Ecto neural progenitor cell (in vitro differentiated cells): ENCODE results near the gene INTS1.
A peak's percentile ranks its signal among the peaks of the same experiment; 100 is the strongest.

Experiments
- DNase-seq: peaks from one replicate; pipeline ENCODE4 v3.0.0-alpha.2; 2018; ENCODE audit warnings: low spot score

Gene INTS1

GRCh38 chr7:1485156-1485555 lies 19.0 kb downstream of the INTS1 start:
- no peak for DNase-seq

GRCh38 chr7:1484569-1484968 lies 19.6 kb downstream of the INTS1 start:
- no peak for DNase-seq

- no peak for DNase-seq
Observed at GRCh38 chr7:1483536-1484505, 20.4 kb downstream of the INTS1 start.

GRCh38 chr7:1483079-1483478 lies 21.1 kb downstream of the INTS1 start:
- no peak for DNase-seq

GRCh38 chr7:1481300-1481699 lies 22.9 kb downstream of the INTS1 start:
- DNase-seq, result no peak

GRCh38 chr7:1480670-1481069 lies 23.5 kb downstream of the INTS1 start:
- DNase-seq, result no peak

GRCh38 chr7:1479287-1479686 lies 24.9 kb downstream of the INTS1 start:
- no peak for DNase-seq

- no peak for DNase-seq
Observed at GRCh38 chr7:1478480-1478879, 25.7 kb downstream of the INTS1 start.

- DNase-seq, result no peak
Observed at GRCh38 chr7:1476859-1477258, 27.3 kb downstream of the INTS1 start.

- no peak for DNase-seq
Observed at GRCh38 chr7:1475991-1476390, 28.2 kb downstream of the INTS1 start.

GRCh38 chr7:1475393-1475792 lies 28.8 kb downstream of the INTS1 start:
- DNase-seq, result no peak

- no peak for DNase-seq
Observed at GRCh38 chr7:1474736-1475135, 29.5 kb downstream of the INTS1 start.

GRCh38 chr7:1473864-1474512 lies 30.2 kb downstream of the INTS1 start:
- DNase-seq, result peak; percentile 92

- no peak for DNase-seq
Observed at GRCh38 chr7:1470901-1471300, 33.3 kb downstream of the INTS1 start.

GRCh38 chr7:1468643-1469298 lies 35.4 kb downstream of the INTS1 start:
- no peak for DNase-seq

- DNase-seq, result no peak
Observed at GRCh38 chr7:1468203-1468602, 36.0 kb downstream of the INTS1 start.

GRCh38 chr7:1466524-1467271 lies 37.5 kb downstream of the INTS1 start:
- DNase-seq, result no peak

GRCh38 chr7:1464694-1465093 lies 39.5 kb downstream of the INTS1 start:
- DNase-seq, result no peak

- no peak for DNase-seq
Observed at GRCh38 chr7:1463676-1464223, 40.4 kb downstream of the INTS1 start.

GRCh38 chr7:1461646-1462375 lies 42.4 kb downstream of the INTS1 start:
- DNase-seq, result no peak
